Measurements from ENCODE around the gene RNF207.
A peak's percentile ranks its signal among the peaks of the same experiment; 100 is the strongest.

The RNF207 gene

DNA sequence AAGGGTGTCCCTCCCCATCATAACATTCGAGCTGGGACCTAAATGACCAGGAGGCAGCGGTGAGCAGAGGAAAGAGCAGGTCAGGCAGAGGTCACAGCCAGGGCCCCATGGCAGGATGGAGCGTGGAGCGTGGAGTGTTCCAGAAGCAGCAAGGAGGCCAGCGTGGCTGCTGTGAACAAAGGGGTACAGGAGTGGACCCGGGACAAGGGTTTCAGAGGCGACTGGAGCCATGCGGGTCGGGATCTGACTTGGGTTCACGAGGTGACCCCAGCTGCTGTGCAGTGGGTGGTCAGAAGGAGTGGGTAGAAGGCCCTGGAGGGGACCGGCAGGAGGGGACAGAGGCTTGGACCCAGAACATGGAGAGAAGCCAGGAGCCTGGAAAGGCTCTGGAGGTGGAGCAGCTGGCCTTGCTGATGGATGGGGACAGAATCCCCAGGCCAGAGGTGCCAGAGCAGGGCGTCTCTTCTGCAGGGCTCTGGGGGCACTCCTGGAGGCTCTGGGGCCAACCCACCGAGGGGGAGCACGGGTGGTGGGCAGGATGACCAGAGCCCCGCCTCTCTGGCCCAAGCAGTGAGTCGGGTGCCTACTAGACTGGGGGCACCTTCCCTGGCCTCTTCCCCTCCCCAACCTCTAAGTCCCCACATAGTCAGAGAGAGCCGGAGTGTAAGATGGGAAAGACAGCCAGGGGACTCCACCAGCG lies 28.1 kb upstream of the RNF207 start:
- ChIA-PET POLR2A (interaction anchor here (0.5 kb wide), 1 partner anchor 38 kb away, joined by 3 read pairs; no protein-coding TSS in a partner anchor), CTCF (interaction anchor here (0.7 to 1.2 kb wide), 4 partner anchors 10 to 144 kb away, joined by 3 to 4 read pairs (median 3); no protein-coding TSS in a partner anchor)
- H3K4me1 ChIP-seq (ENCODE audit: control insufficient read depth, insufficient read depth, low read length) = no peaks in the 10 kb centered on the region
- no peaks in the 10 kb centered on the region for H3K36me3 ChIP-seq (ENCODE audit: control insufficient read depth in 2 of 2, insufficient read depth in 1 of 2, low read length in 2 of 2)
- TF ChIP-seq ZNF302 (tag by site-specific recombination; IDR thresholded peaks at IDR 0.05; ENCODE audit: low read depth) = no peak
- TF ChIP-seq ZNF560 (tag by site-specific recombination; IDR thresholded peaks at IDR 0.05; ENCODE audit: borderline replicate concordance) = no peak
- no peak for TF ChIP-seq ZNF157 (tag by site-specific recombination; IDR thresholded peaks at IDR 0.05)
- TF ChIP-seq ZNF549 (tag by site-specific recombination; IDR thresholded peaks at IDR 0.05) = no peak
- TF ChIP-seq, protein P1, sequence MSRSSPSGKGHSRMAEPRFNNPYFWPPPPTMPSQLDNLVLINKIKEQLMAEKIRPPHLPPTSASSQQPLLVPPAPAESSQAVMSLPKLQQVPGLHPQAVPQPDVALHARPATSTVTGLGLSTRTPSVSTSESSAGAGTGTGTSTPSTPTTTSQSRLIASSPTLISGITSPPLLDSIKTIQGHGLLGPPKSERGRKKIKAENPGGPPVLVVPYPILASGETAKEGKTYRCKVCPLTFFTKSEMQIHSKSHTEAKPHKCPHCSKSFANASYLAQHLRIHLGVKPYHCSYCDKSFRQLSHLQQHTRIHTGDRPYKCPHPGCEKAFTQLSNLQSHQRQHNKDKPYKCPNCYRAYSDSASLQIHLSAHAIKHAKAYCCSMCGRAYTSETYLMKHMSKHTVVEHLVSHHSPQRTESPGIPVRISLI (tag by site-specific recombination; IDR thresholded peaks at IDR 0.05) = no peak
- no peak for TF ChIP-seq ZNF19 (tag by site-specific recombination; IDR thresholded peaks at IDR 0.05; ENCODE audit: low read depth)
- TF ChIP-seq ZNF548 (tag by site-specific recombination; IDR thresholded peaks at IDR 0.05) = no peak
- no peak for TF ChIP-seq ZBTB20 (tag by site-specific recombination; IDR thresholded peaks at IDR 0.05)
- H3K9me3 ChIP-seq (ENCODE audit: control insufficient read depth, insufficient read depth, low read depth, low read length) = no peaks in the 10 kb centered on the region
- H3K27ac ChIP-seq (ENCODE audit: extremely low read depth, low read depth, low read length) = no peak overlapping the region
- no peak overlapping the region for H3K4me3 ChIP-seq (ENCODE audit: low read depth, low read length)

DNA sequence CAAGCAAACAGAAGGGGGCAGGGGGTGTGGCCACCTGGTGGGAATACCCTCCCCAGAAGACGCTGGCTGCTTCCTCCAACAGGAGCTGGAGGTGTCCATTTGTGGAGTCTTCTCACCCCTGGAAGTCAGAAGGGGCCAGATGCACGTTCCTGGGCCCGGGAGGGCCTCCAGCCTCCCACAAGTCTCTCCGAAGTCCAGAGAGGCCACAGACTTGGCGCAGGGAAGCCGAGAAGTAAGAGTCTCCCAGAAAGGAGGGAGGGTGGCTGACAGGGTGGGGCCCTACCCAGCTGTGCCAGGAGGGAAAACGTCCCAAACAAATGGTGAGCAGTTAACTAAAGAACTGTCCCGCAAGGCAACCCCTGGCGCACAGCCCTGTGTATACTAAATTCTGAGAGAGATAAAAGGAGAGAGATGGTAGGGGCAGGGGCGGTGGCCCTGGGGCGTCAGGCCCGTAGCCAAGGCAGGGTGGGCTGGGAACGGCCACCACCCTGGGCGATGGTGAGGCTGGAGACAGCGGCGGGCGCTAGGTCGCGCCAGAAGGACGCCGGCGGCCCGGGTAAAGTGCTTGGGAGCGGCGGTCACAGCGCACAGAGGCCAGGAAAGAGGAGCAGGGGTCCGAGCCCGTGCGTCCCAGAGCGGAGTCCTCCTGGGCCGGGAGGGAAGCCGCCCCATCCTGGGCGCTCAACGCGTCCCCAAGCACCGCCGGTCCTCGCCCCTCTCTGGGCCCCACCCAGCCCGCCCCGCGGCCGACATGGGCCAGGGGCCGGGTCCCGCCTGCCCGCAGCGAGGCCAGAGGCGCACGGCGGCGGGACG lies 27.0 kb upstream of the RNF207 start:
- Histone ChIP-seq H3K27ac (ENCODE audit: extremely low read depth, low read depth, low read length) (no peak overlapping the region), H3K36me3 (ENCODE audit: control insufficient read depth in 2 of 2, insufficient read depth in 1 of 2, low read length in 2 of 2) (no peaks in the 10 kb centered on the region), H3K9me3 (ENCODE audit: control insufficient read depth, insufficient read depth, low read depth, low read length) (no peaks in the 10 kb centered on the region), H3K4me1 (ENCODE audit: control insufficient read depth, insufficient read depth, low read length) (no peaks in the 10 kb centered on the region), H3K4me3 (ENCODE audit: low read depth, low read length) (peak overlapping the region; percentile 19)
- ChIA-PET CTCF (interaction anchor here (0.6 kb wide), 1 partner anchor 9 kb away, joined by 3 read pairs; no protein-coding TSS in a partner anchor), POLR2A (no interaction called here)
- TF ChIP-seq, protein P2, sequence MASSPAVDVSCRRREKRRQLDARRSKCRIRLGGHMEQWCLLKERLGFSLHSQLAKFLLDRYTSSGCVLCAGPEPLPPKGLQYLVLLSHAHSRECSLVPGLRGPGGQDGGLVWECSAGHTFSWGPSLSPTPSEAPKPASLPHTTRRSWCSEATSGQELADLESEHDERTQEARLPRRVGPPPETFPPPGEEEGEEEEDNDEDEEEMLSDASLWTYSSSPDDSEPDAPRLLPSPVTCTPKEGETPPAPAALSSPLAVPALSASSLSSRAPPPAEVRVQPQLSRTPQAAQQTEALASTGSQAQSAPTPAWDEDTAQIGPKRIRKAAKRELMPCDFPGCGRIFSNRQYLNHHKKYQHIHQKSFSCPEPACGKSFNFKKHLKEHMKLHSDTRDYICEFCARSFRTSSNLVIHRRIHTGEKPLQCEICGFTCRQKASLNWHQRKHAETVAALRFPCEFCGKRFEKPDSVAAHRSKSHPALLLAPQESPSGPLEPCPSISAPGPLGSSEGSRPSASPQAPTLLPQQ (tag by site-specific recombination; IDR thresholded peaks at IDR 0.05) = peak; percentile 80
- TF ChIP-seq, protein P3, sequence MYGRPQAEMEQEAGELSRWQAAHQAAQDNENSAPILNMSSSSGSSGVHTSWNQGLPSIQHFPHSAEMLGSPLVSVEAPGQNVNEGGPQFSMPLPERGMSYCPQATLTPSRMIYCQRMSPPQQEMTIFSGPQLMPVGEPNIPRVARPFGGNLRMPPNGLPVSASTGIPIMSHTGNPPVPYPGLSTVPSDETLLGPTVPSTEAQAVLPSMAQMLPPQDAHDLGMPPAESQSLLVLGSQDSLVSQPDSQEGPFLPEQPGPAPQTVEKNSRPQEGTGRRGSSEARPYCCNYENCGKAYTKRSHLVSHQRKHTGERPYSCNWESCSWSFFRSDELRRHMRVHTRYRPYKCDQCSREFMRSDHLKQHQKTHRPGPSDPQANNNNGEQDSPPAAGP (tag by site-specific recombination; IDR thresholded peaks at IDR 0.05) = peak; percentile 59; the same call in 1 of the 2 replicates
- TF ChIP-seq ZNF416 (tag by site-specific recombination; IDR thresholded peaks at IDR 0.05) = no peak
- peak; percentile 46 for TF ChIP-seq GLIS2 (tag by site-specific recombination; IDR thresholded peaks at IDR 0.05)
- TF ChIP-seq OSR2 (tag by site-specific recombination; IDR thresholded peaks at IDR 0.05) = no peak
- TF ChIP-seq ZNF324 (tag by site-specific recombination; IDR thresholded peaks at IDR 0.05) = no peak
- TF ChIP-seq, protein P4, sequence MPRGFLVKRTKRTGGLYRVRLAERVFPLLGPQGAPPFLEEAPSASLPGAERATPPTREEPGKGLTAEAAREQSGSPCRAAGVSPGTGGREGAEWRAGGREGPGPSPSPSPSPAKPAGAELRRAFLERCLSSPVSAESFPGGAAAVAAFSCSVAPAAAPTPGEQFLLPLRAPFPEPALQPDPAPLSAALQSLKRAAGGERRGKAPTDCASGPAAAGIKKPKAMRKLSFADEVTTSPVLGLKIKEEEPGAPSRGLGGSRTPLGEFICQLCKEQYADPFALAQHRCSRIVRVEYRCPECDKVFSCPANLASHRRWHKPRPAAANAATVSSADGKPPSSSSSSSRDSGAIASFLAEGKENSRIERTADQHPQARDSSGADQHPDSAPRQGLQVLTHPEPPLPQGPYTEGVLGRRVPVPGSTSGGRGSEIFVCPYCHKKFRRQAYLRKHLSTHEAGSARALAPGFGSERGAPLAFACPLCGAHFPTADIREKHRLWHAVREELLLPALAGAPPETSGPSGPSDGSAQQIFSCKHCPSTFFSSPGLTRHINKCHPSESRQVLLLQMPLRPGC (tag by site-specific recombination; IDR thresholded peaks at IDR 0.05) = no peak
- no peak for TF ChIP-seq GLIS1 (tag by site-specific recombination; IDR thresholded peaks at IDR 0.05)
- TF ChIP-seq, protein P5, sequence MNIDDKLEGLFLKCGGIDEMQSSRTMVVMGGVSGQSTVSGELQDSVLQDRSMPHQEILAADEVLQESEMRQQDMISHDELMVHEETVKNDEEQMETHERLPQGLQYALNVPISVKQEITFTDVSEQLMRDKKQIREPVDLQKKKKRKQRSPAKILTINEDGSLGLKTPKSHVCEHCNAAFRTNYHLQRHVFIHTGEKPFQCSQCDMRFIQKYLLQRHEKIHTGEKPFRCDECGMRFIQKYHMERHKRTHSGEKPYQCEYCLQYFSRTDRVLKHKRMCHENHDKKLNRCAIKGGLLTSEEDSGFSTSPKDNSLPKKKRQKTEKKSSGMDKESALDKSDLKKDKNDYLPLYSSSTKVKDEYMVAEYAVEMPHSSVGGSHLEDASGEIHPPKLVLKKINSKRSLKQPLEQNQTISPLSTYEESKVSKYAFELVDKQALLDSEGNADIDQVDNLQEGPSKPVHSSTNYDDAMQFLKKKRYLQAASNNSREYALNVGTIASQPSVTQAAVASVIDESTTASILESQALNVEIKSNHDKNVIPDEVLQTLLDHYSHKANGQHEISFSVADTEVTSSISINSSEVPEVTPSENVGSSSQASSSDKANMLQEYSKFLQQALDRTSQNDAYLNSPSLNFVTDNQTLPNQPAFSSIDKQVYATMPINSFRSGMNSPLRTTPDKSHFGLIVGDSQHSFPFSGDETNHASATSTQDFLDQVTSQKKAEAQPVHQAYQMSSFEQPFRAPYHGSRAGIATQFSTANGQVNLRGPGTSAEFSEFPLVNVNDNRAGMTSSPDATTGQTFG (tag by site-specific recombination; IDR thresholded peaks at IDR 0.05; ENCODE audit: borderline replicate concordance) = no peak
- no peak for TF ChIP-seq ZNF76 (tag by site-specific recombination; IDR thresholded peaks at IDR 0.05; ENCODE audit: borderline replicate concordance, low read depth)
- no peak for TF ChIP-seq ZNF571 (tag by site-specific recombination; IDR thresholded peaks at IDR 0.05)
- no peak for TF ChIP-seq ZNF549 (tag by site-specific recombination; IDR thresholded peaks at IDR 0.05)
- TF ChIP-seq, protein P6, sequence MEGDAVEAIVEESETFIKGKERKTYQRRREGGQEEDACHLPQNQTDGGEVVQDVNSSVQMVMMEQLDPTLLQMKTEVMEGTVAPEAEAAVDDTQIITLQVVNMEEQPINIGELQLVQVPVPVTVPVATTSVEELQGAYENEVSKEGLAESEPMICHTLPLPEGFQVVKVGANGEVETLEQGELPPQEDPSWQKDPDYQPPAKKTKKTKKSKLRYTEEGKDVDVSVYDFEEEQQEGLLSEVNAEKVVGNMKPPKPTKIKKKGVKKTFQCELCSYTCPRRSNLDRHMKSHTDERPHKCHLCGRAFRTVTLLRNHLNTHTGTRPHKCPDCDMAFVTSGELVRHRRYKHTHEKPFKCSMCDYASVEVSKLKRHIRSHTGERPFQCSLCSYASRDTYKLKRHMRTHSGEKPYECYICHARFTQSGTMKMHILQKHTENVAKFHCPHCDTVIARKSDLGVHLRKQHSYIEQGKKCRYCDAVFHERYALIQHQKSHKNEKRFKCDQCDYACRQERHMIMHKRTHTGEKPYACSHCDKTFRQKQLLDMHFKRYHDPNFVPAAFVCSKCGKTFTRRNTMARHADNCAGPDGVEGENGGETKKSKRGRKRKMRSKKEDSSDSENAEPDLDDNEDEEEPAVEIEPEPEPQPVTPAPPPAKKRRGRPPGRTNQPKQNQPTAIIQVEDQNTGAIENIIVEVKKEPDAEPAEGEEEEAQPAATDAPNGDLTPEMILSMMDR (tag by site-specific recombination; IDR thresholded peaks at IDR 0.05) = no peak
- TF ChIP-seq KLF8 (tag by site-specific recombination; IDR thresholded peaks at IDR 0.05) = no peak
- peak; percentile 77; the same call in 1 of the 2 replicates for TF ChIP-seq ZBTB20 (tag by site-specific recombination; IDR thresholded peaks at IDR 0.05)
- no peak for TF ChIP-seq ZNF558 (tag by site-specific recombination; IDR thresholded peaks at IDR 0.05)
- TF ChIP-seq SALL2 (tag by site-specific recombination; IDR thresholded peaks at IDR 0.05; ENCODE audit: borderline replicate concordance) = no peak

All from HEK293 (cell line).